ENCODE measurements around the gene SPDEF.

SPDEF gene

DNA sequence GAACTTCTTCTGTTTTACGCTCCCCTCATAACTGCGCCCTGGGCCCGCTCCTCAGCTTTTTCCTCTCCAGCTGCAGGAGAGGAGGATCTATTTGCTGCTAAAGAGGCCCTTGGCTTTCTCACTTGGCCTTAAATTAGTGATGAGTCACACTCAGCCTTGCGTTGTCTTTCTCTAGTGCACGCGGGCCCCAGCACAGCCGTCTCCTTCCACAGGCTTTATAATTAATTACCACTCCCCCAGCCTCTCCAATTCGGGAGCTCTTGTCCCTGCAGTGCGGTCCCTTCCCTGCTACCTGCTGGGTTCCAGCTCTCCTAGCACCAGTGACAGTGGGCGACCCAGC, 65.1 kb downstream of the SPDEF start:
- in situ Hi-C loops (cut with HindIII; ENCODE audit: low sequenced_read_pairs) = no loop called here

- in situ Hi-C loops (cut with HindIII; ENCODE audit: low sequenced_read_pairs) = no loop called here
Measured at GRCh38 chr6:34490390-34491090, 65.6 kb downstream of the SPDEF start.

GRCh38 chr6:34489207-34489805, 66.8 kb downstream of the SPDEF start:
- in situ Hi-C loops (cut with HindIII; ENCODE audit: low sequenced_read_pairs) = no loop called here
